ENCODE results near the gene DAND5. TPM values are rescaled to one million over a fixed set of nuclear protein-coding genes. Genes with fewer than 3 reads are reported as not detected.

Gene DAND5
- polyA plus RNA-seq, 1 of the 3 experiments (the other 2 are of a cell fraction) = 1.0 TPM

- ChIA-PET CTCF (interaction anchor here (1.3 kb wide), 1 partner anchor 22 kb away, joined by 7 read pairs; no protein-coding TSS in a partner anchor), POLR2A (interaction anchor here (0.6 to 0.9 kb wide), 3 partner anchors 11 to 174 kb away, joined by 3 read pairs; partner anchors contain the start of genes GCDH and NACC1)
- Histone ChIP-seq H3K79me2 (ENCODE audit: insufficient read depth) (peaks cover 78% of the 10 kb centered on the region), H3K4me3 (ENCODE audit: low read depth in 2 of 2, low read length in 1 of 2) (no peak overlapping the region), H4K20me1 (ENCODE audit: insufficient read depth) (peaks cover 33% of the 10 kb centered on the region), H3K27ac (ENCODE audit: low read depth in 2 of 2, low read length in 1 of 2) (peak overlapping the region; percentile 23 to 31; a peak in 2 of 4 replicates), H3F3A (replicated peaks; ENCODE audit: insufficient read depth) (peaks cover 56% of the 10 kb centered on the region), H3K9me2 (no peaks in the 10 kb centered on the region), H3K9me3 (no peaks in the 10 kb centered on the region), H3K4me2 (no peak overlapping the region), H3K4me1 (ENCODE audit: control insufficient read depth in 1 of 2, insufficient read depth in 2 of 2, low read depth in 1 of 2, low read length in 1 of 2) (peaks cover 13 to 38% of the 10 kb centered on the region in 2 experiments; a peak in 3 of 4 replicates), H2AFZ (ENCODE audit: low read depth) (no peak overlapping the region), H3K27me3 (ENCODE audit: insufficient read depth) (no peaks in the 10 kb centered on the region), H3K36me3 (replicated peaks in 1 of 2; ENCODE audit: control insufficient read depth in 1 of 2, insufficient read depth in 2 of 2, low read length in 1 of 2) (peaks cover 47 to 70% of the 10 kb centered on the region in 2 experiments), H3K9ac (no peak overlapping the region)
- TF ChIP-seq RFX5 (IDR thresholded peaks at IDR 0.05; ENCODE audit: low read length) = no peak
- no peak for TF ChIP-seq GATA2 (CRISPR knock-in tag; IDR thresholded peaks at IDR 0.05)
- TF ChIP-seq EP300 (IDR thresholded peaks at IDR 0.05; ENCODE audit: borderline replicate concordance in 1 of 2, low read depth in 1 of 2, low read length in 1 of 2) = no peak
- TF ChIP-seq EZH2phosphoT487 (IDR thresholded peaks at IDR 0.05; ENCODE audit: borderline replicate concordance, low read depth) = no peak
- no peak for TF ChIP-seq MEF2A (IDR thresholded peaks at IDR 0.05; ENCODE audit: borderline replicate concordance, low read depth)
- no peak for TF ChIP-seq POLR2AphosphoS5 (IDR thresholded peaks at IDR 0.05; ENCODE audit: low read depth, low read length)
- TF ChIP-seq FOXM1 (IDR thresholded peaks at IDR 0.05; ENCODE audit: low read depth) = no peak
- no peak for TF ChIP-seq FOXJ3 (CRISPR knock-in tag; IDR thresholded peaks at IDR 0.05)
- TF ChIP-seq RCOR1 (IDR thresholded peaks at IDR 0.05; ENCODE audit: low read length) = no peak
- 88% methylated on average over 18 of the region's 18 CpGs for WGBS (ENCODE audit: low lambda C conversion rate)
- DNase-seq = no peak
These were observed 25.8 kb upstream of the DAND5 start for GRCh38 chr19:12943437-12944044.

GRCh38 chr19:12944104-12944674 is 25.2 kb upstream of the DAND5 start:
- Histone ChIP-seq H3F3A (replicated peaks; ENCODE audit: insufficient read depth) (peaks cover 56% of the 10 kb centered on the region), H3K27me3 (ENCODE audit: insufficient read depth) (no peaks in the 10 kb centered on the region), H3K4me1 (ENCODE audit: control insufficient read depth in 1 of 2, insufficient read depth in 2 of 2, low read depth in 1 of 2, low read length in 1 of 2) (peaks cover 13 to 37% of the 10 kb centered on the region in 2 experiments; a peak in 3 of 4 replicates), H3K36me3 (replicated peaks in 1 of 2; ENCODE audit: control insufficient read depth in 1 of 2, insufficient read depth in 2 of 2, low read length in 1 of 2) (peaks cover 54 to 71% of the 10 kb centered on the region in 2 experiments), H3K79me2 (ENCODE audit: insufficient read depth) (peaks cover 73% of the 10 kb centered on the region), H3K9me3 (no peaks in the 10 kb centered on the region), H4K20me1 (ENCODE audit: insufficient read depth) (peaks cover 29% of the 10 kb centered on the region), H3K9ac (no peak overlapping the region), H3K27ac (ENCODE audit: low read depth in 2 of 2, low read length in 1 of 2) (peak overlapping the region in 1 of 2 experiments; percentile 87; a peak in 3 of 4 replicates), H3K4me2 (no peak overlapping the region), H3K9me2 (no peaks in the 10 kb centered on the region), H2AFZ (ENCODE audit: low read depth) (no peak overlapping the region), H3K4me3 (ENCODE audit: low read depth in 2 of 2, low read length in 1 of 2) (no peak overlapping the region)
- ChIA-PET CTCF (interaction anchor here (1.3 kb wide), 1 partner anchor 21 kb away, joined by 7 read pairs; no protein-coding TSS in a partner anchor), POLR2A (interaction anchor here (0.6 to 1.5 kb wide), 3 partner anchors 10 to 53 kb away, joined by 3 to 6 read pairs (median 3); partner anchors contain the start of genes FARSA and GCDH)
- 77% methylated on average over 2 of the region's 2 CpGs for WGBS (ENCODE audit: low lambda C conversion rate)
- no peak for DNase-seq
- no peak for TF ChIP-seq RCOR1 (IDR thresholded peaks at IDR 0.05; ENCODE audit: low read length)
- TF ChIP-seq TAF1 (IDR thresholded peaks at IDR 0.05; ENCODE audit: borderline replicate concordance, low read depth, low read length) = no peak
- TF ChIP-seq REST (IDR thresholded peaks at IDR 0.05; ENCODE audit: low read depth, low read length) = no peak
- no peak for TF ChIP-seq FOXJ3 (CRISPR knock-in tag; IDR thresholded peaks at IDR 0.05)
- TF ChIP-seq POLR2AphosphoS5 (IDR thresholded peaks at IDR 0.05; ENCODE audit: low read depth, low read length) = no peak
- TF ChIP-seq PBX3 (IDR thresholded peaks at IDR 0.05) = no peak
- TF ChIP-seq MEF2A (IDR thresholded peaks at IDR 0.05; ENCODE audit: borderline replicate concordance, low read depth) = no peak
- TF ChIP-seq CHD2 (IDR thresholded peaks at IDR 0.05; ENCODE audit: low read length, partially characterized antibody) = no peak
- no peak for TF ChIP-seq ZBTB33 (IDR thresholded peaks at IDR 0.05; ENCODE audit: borderline replicate concordance, low read depth)
- no peak for TF ChIP-seq ELF1 (IDR thresholded peaks at IDR 0.05)
- TF ChIP-seq GATA2 (CRISPR knock-in tag; IDR thresholded peaks at IDR 0.05) = no peak
- TF ChIP-seq RFX5 (IDR thresholded peaks at IDR 0.05; ENCODE audit: low read length) = no peak
- TF ChIP-seq NRF1 (IDR thresholded peaks at IDR 0.05; ENCODE audit: low read depth, low read length) = no peak
- TF ChIP-seq USF1 (IDR thresholded peaks at IDR 0.05; ENCODE audit: borderline replicate concordance, low read depth) = no peak

All from SK-N-SH (cell line).